ENCODE data around the gene BCAS4. TPM values are rescaled to one million over a fixed set of nuclear protein-coding genes. Genes with fewer than 3 reads are reported as not detected.
A peak's percentile ranks its signal among the peaks of the same experiment; 100 is the strongest.

The BCAS4 gene
- total RNA-seq, 1 donor from 2014 or later, result 1.6 TPM

DNA sequence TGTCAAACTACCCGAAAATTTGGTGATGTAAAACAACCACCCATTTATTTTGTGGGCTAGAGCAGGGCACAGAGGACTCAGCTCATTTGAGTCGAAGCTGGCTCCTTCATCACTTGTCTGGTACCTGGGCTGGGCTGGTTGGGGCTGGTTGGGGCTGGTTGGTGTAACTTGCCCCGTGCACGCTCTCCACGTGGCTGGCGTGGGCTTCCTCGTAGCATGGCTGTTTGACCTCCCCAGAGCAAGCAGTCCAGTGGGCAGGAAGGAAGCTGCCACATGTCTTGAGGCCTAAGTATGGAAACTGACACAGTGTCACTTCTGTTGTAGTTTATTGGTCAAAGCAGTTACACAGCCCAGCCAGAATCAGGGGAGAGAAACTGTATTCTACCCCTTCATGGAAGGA lies 27.1 kb downstream of the BCAS4 start:
- DNase-seq (ENCODE audit: low read depth, low spot score), result no peak

- no peak for DNase-seq (ENCODE audit: low read depth, low spot score)
Measured at GRCh38 chr20:50823319-50823718, 28.5 kb downstream of the BCAS4 start.

GRCh38 chr20:50824137-50824536 lies 29.3 kb downstream of the BCAS4 start:
- no peak for DNase-seq (ENCODE audit: low read depth, low spot score)

DNA sequence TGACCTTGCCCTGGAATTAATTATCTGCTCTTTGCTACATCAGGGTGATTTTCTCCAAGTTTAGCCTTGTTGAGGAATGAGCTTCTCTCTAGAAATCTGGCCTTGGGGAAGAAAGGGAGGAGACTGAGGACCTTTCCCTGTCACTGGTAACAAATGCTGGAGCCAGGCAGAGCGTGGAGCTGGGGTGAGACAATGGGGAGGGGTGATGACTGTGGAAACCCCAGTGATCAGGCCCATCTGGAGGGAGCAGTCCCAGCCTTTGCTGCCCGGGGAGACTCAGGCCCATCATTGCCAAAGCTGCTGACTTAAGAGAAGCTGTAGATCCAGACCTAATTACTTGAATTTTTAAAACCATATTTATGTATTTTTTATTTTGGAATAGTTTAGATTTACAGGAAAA lies 31.3 kb downstream of the BCAS4 start:
- no peak for DNase-seq (ENCODE audit: low read depth, low spot score)

DNA sequence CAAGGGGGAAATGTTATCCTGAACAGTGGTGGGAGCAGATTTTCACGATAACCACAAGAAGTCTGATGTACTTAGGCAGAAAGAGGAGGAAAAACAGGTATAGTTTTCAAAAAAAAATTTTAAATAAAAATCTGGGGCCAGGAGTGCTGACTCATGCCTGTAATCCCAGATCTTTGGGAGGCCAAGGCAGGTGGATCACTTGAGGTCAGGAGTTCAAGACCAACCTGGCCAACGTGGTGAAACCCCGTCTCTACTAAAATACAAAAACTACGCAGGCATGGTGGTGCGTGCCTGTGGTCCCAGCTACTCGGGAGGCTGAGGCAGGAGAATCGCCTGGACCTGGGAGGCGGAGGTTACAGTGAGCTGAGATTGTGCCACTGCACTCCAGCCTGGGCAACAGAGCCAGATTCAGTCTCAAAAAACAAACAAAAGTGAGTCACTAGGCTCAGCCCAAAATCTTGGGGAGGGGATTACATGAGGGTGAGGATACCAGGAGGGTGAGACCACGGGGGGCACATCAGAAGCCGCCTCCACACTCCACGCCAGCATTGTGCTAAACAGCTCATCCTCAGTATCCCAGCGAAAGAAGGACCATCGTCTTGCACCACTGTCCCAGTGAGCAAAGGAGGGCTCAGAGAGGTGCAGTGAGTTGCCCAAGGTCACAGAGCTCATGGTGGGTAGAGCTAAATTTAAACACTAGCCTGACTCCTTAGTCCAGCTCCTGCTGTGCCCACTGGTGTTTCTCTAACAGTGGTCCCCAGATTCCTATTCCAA lies 33.7 kb downstream of the BCAS4 start:
- DNase-seq (ENCODE audit: low read depth, low spot score), result no peak

DNA sequence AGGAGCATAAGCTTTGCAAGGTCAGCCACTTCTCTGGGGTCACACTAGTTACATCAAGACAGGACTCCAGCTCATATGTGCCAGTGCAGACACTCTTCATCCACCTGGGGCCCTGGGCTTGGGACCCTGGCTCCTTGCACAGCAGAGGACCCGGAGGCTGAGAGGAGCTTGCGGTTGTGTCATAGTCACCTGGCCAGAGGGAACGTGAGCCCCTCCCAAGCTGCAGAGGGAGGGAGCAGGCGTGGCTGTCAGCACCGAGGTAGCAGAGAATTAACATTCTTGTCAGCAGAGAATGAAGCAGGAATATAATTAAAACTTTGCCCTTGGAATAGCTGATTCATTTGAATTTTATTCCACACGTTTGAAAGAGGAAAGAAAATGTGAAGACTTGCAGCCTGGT lies 36.8 kb downstream of the BCAS4 start:
- DNase-seq (ENCODE audit: low read depth, low spot score), result no peak

DNA sequence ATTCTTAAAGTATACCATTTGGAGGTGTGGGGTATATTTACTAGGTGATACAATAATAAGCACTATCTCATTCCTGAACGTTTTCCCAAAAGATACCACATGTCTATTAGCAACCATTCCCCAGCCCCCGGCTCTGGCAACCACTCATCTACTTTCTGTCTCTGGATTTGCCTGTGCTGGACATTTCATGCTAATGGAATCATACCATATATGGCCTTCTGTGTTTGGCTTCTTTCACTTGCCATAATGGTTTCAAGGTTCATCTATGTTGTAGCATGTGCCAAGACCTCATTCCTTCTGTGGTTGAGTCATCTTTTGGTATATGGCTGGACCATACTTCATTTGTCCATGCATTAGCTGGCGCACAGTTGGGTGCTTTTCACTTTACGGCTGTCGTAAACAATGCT lies 39.7 kb downstream of the BCAS4 start:
- no peak for DNase-seq (ENCODE audit: low read depth, low spot score)

DNA sequence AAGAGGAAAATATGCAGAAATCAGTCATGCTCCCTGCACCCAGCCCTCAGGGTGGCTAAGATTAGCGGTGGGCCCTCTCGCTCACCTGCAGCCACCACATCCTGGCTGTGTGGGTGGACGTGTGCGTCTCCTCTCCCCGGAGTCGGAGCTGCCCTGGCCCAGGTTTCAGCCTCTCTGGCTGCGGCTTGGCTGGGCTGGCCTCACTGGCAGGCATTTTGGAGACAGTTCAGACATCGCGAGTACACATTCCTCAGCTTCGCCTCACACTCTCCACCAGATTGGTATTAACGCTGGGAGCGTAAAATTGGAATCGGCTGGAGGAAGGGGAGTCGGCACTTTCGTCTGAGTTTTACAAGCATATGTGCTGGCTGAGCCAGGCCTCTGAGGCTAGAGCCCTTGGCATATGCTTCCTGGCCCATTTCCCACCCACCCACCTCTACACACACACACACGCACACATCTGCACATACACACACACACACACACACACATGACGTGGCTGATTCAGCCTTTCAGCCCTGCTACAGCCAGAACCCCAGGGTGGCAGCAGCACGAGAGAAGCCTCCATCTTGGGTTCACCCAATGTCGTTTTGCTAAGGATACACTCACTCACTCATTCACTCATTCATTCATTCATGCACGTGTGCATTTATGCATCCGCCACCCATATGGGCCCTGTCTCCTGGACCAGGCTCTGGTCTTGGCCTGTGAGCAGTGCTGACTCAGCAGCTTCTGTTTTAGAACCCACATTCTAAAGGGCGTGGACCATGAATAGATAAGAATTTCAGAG lies 42.9 kb downstream of the BCAS4 start:
- no peak for DNase-seq (ENCODE audit: low read depth, low spot score)

DNA sequence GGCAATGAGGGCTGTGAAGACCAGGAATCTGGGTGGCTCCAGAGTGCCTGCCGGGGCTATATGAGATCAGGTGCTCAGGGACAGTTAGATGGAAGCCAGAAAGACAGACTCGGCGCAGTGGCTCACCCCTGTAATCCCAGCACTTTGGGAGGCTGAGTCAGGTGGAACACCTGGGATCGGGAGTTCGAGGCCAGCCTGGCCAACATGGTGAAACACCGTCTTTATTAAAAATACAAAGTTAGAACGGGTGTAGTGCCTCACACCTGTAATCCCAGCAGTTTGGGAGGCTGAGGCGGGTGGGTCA lies 43.4 kb downstream of the BCAS4 start:
- DNase-seq (ENCODE audit: low read depth, low spot score), result no peak

- no peak for DNase-seq (ENCODE audit: low read depth, low spot score)
Measured at GRCh38 chr20:50838707-50839385, 44.0 kb downstream of the BCAS4 start.

- no peak for DNase-seq (ENCODE audit: low read depth, low spot score)
Measured at GRCh38 chr20:50842821-50843220, 48.0 kb downstream of the BCAS4 start.

DNA sequence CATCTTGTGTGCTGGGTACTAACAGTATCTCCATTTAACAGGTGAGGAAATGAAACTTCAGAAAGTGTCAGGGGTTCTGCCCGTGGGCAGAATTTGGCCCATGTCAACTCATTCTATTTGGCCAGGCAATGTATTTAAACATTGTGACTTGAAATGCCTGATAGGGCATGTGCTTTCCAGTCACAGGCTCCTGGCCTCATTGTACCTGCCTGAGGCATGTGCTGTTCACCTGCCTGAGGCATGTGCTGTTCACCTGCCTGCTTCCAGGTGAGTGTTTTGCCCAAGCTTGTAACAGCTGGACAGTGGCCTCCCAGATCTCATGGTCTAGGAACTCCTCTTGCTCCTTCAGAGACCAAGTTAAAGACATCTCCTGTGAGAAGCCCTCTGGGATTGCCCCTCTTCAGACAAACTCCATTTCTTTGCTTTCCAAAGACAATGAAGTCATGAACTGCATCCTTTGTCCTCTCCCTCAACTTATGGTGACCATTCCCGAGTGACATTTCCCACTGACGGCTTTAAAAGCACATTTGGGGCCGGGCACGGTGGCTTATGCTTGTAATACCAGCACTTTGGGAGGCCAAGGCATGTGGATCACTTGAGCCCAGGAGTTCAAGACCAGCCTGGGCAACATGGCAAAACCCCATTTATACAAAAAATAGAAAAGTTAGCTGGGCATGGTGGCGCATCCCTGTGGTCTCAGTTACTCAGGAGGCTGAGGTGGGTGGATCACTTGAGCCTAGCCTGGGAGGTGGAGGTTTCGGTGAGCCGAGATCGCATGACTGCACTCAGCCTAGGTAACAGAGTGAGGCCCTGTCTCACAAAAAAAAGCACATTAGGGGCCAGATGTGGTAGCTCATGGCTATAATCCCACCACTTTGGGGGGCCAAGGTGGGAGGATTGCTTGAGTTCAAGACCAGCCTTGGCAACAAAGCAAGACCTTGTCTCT lies 48.7 kb downstream of the BCAS4 start:
- DNase-seq (ENCODE audit: low read depth, low spot score), result no peak

GRCh38 chr20:50844430-50845100 lies 49.7 kb downstream of the BCAS4 start:
- peak; percentile 51 for DNase-seq (ENCODE audit: low read depth, low spot score)

GRCh38 chr20:50845566-50846215 lies 50.8 kb downstream of the BCAS4 start:
- DNase-seq (ENCODE audit: low read depth, low spot score), result no peak

GRCh38 chr20:50848341-50848808 lies 53.5 kb downstream of the BCAS4 start:
- no peak for DNase-seq (ENCODE audit: low read depth, low spot score)

DNA sequence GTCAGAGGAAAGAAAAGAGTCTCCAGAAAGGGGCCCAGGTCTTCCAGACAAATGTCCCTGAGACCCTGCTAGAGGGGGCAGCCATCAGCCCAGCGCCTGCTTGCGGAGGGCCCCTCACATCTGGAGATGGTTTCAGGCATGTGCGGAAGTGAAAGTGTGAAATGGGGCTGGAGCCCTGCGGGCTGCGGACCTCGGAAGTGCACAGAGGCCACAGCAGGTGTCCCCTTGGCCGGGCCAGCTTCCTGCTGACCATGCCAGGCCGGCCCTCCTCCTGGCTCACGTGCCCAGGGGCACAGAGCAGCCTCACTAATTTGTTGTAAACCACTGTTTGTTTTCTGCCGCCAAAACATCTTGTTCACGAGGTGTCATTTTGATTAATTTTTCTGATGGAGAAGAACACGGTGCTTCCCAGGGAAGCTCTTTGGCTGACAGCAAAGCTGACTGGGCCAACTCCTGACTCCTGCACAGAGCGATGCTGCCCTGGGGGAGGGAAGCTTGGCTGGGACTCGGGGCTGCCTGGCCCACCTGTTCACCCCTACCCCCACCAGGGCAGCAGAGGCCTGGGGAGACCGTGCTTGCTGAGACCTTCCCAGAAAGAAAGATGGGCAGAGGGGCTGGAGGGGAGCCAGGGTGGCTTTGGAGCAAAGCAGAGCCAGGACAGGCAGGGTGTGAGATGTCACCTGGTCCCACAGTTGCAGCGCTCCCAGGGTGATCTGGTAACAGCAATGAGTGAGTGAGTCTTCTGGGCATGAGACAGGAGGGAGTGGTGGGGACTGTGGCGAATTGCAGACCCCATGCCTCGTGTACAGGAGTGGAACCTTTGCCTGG lies 54.2 kb downstream of the BCAS4 start:
- DNase-seq (ENCODE audit: low read depth, low spot score), result no peak

DNA sequence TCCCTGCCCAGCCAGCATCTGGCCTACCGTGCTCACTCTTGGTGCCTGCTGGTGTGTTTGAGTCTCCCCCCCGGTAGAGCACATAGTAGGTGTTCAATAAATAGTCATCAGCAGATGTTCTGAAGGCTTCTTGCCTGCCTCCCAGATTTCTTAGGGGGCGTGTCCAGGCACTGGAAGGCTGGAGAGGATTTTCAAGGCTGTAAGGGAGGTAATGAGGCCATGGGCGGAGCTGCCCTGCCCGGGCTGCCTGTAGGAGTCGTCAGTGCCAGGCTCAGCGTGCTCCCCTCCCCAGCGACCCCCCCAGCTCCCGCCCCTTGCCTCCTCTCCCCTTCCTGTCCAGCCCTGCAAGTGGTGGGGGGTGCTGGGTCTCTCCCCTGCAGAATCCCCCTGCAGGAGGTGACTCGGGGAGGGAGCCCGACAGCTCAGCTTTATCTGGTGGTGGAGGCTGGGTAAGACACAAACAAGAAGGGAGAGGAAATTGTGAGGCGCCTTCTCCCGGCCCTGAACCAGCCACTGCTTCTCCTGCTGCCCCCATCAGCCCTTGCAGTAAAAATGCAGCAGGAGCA lies 55.9 kb downstream of the BCAS4 start:
- no peak for DNase-seq (ENCODE audit: low read depth, low spot score)

DNA sequence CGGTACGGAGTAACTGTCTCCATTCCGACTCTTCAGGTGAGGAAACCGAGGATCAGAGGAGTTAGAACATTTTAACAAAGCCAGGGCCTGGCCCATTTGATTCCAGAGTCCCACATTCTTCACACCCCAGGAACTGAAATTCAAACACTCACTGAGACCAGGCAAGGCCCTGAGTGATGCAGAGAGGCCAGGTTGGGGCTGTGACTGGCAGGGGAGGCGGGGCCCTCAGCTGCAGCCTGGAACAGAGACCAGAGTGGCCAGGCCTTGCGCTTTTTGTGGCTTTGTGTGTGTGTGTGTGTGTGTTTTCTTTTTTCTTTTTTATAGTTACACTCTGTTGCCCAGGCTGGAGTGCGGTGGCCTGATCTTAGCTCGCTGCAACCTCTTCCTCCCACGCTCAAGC lies 57.2 kb downstream of the BCAS4 start:
- no peak for DNase-seq (ENCODE audit: low read depth, low spot score)

All from pulmonary artery endothelial cell (primary cell).